HUES48 (cell line): ENCODE measurements around the gene KTN1.

Experiments
- H3K27ac ChIP-seq: one replicate; pipeline ENCODE4 v1.7.0; 2013; ENCODE audit warnings: low read depth, low read length, inconsistent platforms
- H3K27me3 ChIP-seq: 2 replicates; pipeline ENCODE4 v1.6.1; 2013; ENCODE audit warnings: mild to moderate bottlenecking, low read length; ENCODE audit not compliant: control insufficient read depth, insufficient read depth
- H3K36me3 ChIP-seq: 2 replicates; pipeline ENCODE4 v1.6.1; 2013; ENCODE audit warnings: low read length; ENCODE audit not compliant: control insufficient read depth, insufficient read depth
- H3K4me1 ChIP-seq: 2 replicates; pipeline ENCODE4 v1.6.1; 2013; ENCODE audit warnings: mild to moderate bottlenecking, low read length; ENCODE audit not compliant: control insufficient read depth, insufficient read depth
- H3K4me3 ChIP-seq: 2 replicates; pipeline ENCODE4 v1.5.1; 2013; ENCODE audit warnings: mild to moderate bottlenecking, low read depth, low read length
- H3K9ac ChIP-seq: 2 replicates; pipeline ENCODE4 v1.6.1; 2013; ENCODE audit warnings: mild to moderate bottlenecking, low read depth, low read length, moderate library complexity
- H3K9me3 ChIP-seq: 2 replicates; pipeline ENCODE4 v1.6.1; 2013; ENCODE audit warnings: low read length; ENCODE audit not compliant: control insufficient read depth, insufficient read depth

KTN1 gene

GRCh38 chr14:55645145-55645544, 65.1 kb downstream of the KTN1 start:
- H3K4me3 ChIP-seq = no peak overlapping the region
- H3K9ac ChIP-seq = no peak overlapping the region
- H3K27ac ChIP-seq = no peak overlapping the region
- H3K4me1 ChIP-seq = peaks cover 27% of the 10 kb centered on the region
- no peaks in the 10 kb centered on the region for H3K27me3 ChIP-seq
- peaks cover 77% of the 10 kb centered on the region for H3K36me3 ChIP-seq
- no peaks in the 10 kb centered on the region for H3K9me3 ChIP-seq

GRCh38 chr14:55645845-55646832, 66.1 kb downstream of the KTN1 start:
- no peak overlapping the region for H3K9ac ChIP-seq
- peaks cover 78% of the 10 kb centered on the region for H3K36me3 ChIP-seq
- H3K27me3 ChIP-seq = no peaks in the 10 kb centered on the region

GRCh38 chr14:55650992-55651391, 71.0 kb downstream of the KTN1 start:
- Histone ChIP-seq H3K27me3 (no peaks in the 10 kb centered on the region), H3K4me1 (no peaks in the 10 kb centered on the region), H3K36me3 (peaks cover 89% of the 10 kb centered on the region), H3K9ac (no peak overlapping the region), H3K27ac (no peak overlapping the region), H3K9me3 (no peaks in the 10 kb centered on the region), H3K4me3 (no peak overlapping the region)

More at GRCh38 chr14:55645845-55646832, 66.1 kb downstream of the KTN1 start:
- Histone ChIP-seq H3K4me3 (no peak overlapping the region), H3K4me1 (peaks cover 18% of the 10 kb centered on the region), H3K27ac (no peak overlapping the region), H3K9me3 (no peaks in the 10 kb centered on the region)

GRCh38 chr14:55654243-55654642, 74.2 kb downstream of the KTN1 start:
- Histone ChIP-seq H3K4me1 (no peaks in the 10 kb centered on the region), H3K9me3 (no peaks in the 10 kb centered on the region), H3K9ac (no peak overlapping the region), H3K27me3 (no peaks in the 10 kb centered on the region), H3K36me3 (peaks cover 96% of the 10 kb centered on the region), H3K27ac (no peak overlapping the region), H3K4me3 (no peak overlapping the region)

- H3K4me3 ChIP-seq = no peak overlapping the region
- H3K4me1 ChIP-seq = no peaks in the 10 kb centered on the region
- H3K9ac ChIP-seq = no peak overlapping the region
- H3K36me3 ChIP-seq = peaks cover 80% of the 10 kb centered on the region
- H3K27me3 ChIP-seq = no peaks in the 10 kb centered on the region
- H3K9me3 ChIP-seq = no peaks in the 10 kb centered on the region
- no peak overlapping the region for H3K27ac ChIP-seq
Measured at GRCh38 chr14:55661029-55661428, 81.0 kb downstream of the KTN1 start.

- H3K36me3 ChIP-seq = peaks cover 73% of the 10 kb centered on the region
- H3K9me3 ChIP-seq = no peaks in the 10 kb centered on the region
- H3K27ac ChIP-seq = no peak overlapping the region
- no peaks in the 10 kb centered on the region for H3K27me3 ChIP-seq
- H3K9ac ChIP-seq = no peak overlapping the region
- H3K4me3 ChIP-seq = no peak overlapping the region
- H3K4me1 ChIP-seq = no peaks in the 10 kb centered on the region
Measured at GRCh38 chr14:55662752-55663151, 82.7 kb downstream of the KTN1 start.

- Histone ChIP-seq H3K27ac (no peak overlapping the region), H3K36me3 (peaks cover 66% of the 10 kb centered on the region), H3K4me3 (no peak overlapping the region), H3K9ac (no peak overlapping the region), H3K27me3 (no peaks in the 10 kb centered on the region), H3K4me1 (no peaks in the 10 kb centered on the region), H3K9me3 (no peaks in the 10 kb centered on the region)
Measured at GRCh38 chr14:55665067-55665675, 85.2 kb downstream of the KTN1 start.

- Histone ChIP-seq H3K27ac (no peak overlapping the region), H3K36me3 (peaks cover 69% of the 10 kb centered on the region), H3K4me1 (no peaks in the 10 kb centered on the region), H3K9ac (no peak overlapping the region), H3K9me3 (no peaks in the 10 kb centered on the region), H3K4me3 (no peak overlapping the region), H3K27me3 (no peaks in the 10 kb centered on the region)
Measured at GRCh38 chr14:55667801-55668200, 87.8 kb downstream of the KTN1 start.

- Histone ChIP-seq H3K4me3 (no peak overlapping the region), H3K9me3 (no peaks in the 10 kb centered on the region), H3K27me3 (no peaks in the 10 kb centered on the region), H3K4me1 (no peaks in the 10 kb centered on the region), H3K9ac (no peak overlapping the region), H3K27ac (no peak overlapping the region), H3K36me3 (peaks cover 91% of the 10 kb centered on the region)
Measured at GRCh38 chr14:55671641-55672040, 91.6 kb downstream of the KTN1 start.

GRCh38 chr14:55673048-55673447, 93.0 kb downstream of the KTN1 start:
- H3K4me1 ChIP-seq = no peaks in the 10 kb centered on the region
- no peak overlapping the region for H3K27ac ChIP-seq
- H3K36me3 ChIP-seq = peaks cover 89% of the 10 kb centered on the region
- no peak overlapping the region for H3K9ac ChIP-seq
- no peak overlapping the region for H3K4me3 ChIP-seq
- H3K9me3 ChIP-seq = 0 out of 2 replicates have a peak, but pooled peaks cover 2% of the 10 kb centered on the region
- H3K27me3 ChIP-seq = no peaks in the 10 kb centered on the region

- Histone ChIP-seq H3K4me1 (peaks cover 5% of the 10 kb centered on the region), H3K36me3 (peaks cover 88% of the 10 kb centered on the region), H3K4me3 (no peak overlapping the region), H3K27ac (no peak overlapping the region), H3K27me3 (no peaks in the 10 kb centered on the region), H3K9ac (no peak overlapping the region), H3K9me3 (peaks cover 8% of the 10 kb centered on the region)
Measured at GRCh38 chr14:55681096-55681495, 101.1 kb downstream of the KTN1 start.
